Uterine smooth muscle cell (primary cell): ENCODE measurements around the gene PCDHGC3. TPM values are rescaled to one million over a fixed set of nuclear protein-coding genes. Genes with fewer than 3 reads are reported as not detected.

Experiments used
- total RNA-seq: library from RNA; depleted of rRNA; stranded (reverse); fragments of >200 nt; gene quantifications from 2 replicates; pipeline ENCODE4 v1.2.3, GENCODE V29; 2014

The PCDHGC3 gene
- 39.6 and 44.7 TPM in 2 replicates for total RNA-seq

DNA sequence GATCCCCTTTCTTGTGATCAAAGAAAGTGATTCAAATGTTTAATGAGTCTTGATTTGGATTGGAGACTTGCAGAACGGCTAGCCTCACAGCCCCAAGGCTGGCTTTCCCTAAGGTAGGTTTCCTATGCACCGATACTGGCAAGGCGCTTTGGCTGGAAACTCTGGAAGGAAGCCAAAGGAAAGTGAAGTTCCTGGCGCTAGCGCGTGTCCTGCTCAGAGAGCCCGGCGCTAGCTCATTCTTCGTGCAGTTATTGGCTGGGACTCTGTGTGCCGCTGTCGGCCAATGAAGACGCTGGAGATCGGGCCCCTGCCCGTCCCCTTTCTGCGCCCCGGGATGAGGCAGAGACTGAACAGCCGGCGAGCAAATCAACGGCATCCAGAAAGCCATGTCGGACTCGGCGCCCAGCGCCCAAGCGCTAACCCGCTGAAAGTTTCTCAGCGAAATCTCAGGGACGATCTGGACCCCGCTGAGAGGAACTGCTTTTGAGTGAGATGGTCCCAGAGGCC lies at the start of gene PCDHGC3:
TSS of gene PCDHGC3 (plus strand) at position 342 of the 507 bp plus-strand sequence. CDS start at position 493, 151 bp downstream.

DNA sequence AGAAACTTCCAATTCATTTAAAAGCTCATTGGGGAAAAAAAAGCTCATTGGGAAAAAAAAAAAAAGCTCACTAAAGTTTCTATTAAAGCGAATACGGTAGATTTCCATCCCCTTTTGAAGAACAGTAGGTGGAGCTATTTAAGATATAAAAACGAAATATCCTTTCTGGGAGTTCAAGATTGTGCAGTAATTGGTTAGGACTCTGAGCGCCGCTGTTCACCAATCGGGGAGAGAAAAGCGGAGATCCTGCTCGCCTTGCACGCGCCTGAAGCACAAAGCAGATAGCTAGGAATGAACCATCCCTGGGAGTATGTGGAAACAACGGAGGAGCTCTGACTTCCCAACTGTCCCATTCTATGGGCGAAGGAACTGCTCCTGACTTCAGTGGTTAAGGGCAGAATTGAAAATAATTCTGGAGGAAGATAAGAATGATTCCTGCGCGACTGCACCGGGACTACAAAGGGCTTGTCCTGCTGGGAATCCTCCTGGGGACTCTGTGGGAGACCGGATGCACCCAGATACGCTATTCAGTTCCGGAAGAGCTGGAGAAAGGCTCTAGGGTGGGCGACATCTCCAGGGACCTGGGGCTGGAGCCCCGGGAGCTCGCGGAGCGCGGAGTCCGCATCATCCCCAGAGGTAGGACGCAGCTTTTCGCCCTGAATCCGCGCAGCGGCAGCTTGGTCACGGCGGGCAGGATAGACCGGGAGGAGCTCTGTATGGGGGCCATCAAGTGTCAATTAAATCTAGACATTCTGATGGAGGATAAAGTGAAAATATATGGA lies 45.2 kb upstream of the PCDHGC3 start, which contains the start of gene PCDHGA12:
TSS of gene PCDHGA12 (plus strand) at position 176 of the 782 bp plus-strand sequence. CDS start at position 429, 253 bp downstream.

DNA sequence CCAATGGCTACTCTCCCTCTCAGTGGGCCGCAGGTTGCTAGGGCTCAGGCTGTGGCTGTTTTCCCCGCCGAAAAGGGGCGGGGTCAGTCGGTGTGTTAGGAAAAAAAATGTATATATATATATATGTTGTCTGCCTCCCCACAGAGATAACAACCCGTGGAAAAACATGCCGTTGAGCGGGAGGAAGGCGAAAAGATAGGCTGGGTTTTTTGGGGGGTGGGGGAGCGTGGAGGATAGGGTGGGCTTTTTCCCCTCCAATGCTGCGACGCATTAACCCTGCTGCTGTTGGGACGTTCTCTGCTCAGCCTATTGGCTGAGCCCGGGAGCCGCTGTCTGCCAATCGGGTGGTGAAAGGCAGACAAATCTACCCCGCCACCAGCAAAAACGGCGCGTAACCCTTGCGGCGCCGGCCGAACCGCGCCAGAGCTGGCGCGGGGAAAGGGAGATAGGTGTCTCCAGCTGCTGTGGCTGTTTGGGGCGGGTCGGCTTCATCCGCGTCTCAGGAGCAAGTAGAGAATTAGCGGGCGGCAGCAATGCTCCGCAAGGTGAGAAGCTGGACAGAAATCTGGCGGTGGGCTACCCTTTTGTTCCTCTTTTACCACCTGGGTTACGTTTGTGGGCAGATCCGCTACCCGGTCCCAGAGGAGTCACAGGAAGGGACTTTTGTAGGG lies 9.0 kb downstream of the PCDHGC3 start, which contains the start of gene PCDHGC4:
TSS of gene PCDHGC4 (plus strand) at position 390 of the 671 bp plus-strand sequence. CDS start at position 534, 144 bp downstream.

GRCh38 chr5:141488591-141489561 lies 13.1 kb downstream of the PCDHGC3 start, which contains the start of gene PCDHGC5:
TSS of gene PCDHGC5 (plus strand) at chr5:141489081. CDS start at chr5:141489241, 160 bp downstream.

Other genes with a start within 250 kb of the PCDHGC3 start
- gene PCDHB15, start 230.6 kb upstream of the PCDHGC3 start, total RNA-seq: under 0.01 and 0.37 TPM in 2 replicates
- gene SLC25A2, start 171.9 kb upstream of the PCDHGC3 start, total RNA-seq: 0.50 and 0.66 TPM in 2 replicates
- gene TAF7, start 155.2 kb upstream of the PCDHGC3 start, total RNA-seq: 86.1 and 88.3 TPM in 2 replicates
- 0.22 and 0.62 TPM in 2 replicates for gene PCDHGA1, start 145.5 kb upstream of the PCDHGC3 start, total RNA-seq
- gene PCDHGA2, start 137.2 kb upstream of the PCDHGC3 start, total RNA-seq: 0.89 and 2.2 TPM in 2 replicates
- gene PCDHGA3, start 132.1 kb upstream of the PCDHGC3 start, total RNA-seq: 0.22 and 0.87 TPM in 2 replicates
- 0.44 and 1.2 TPM in 2 replicates for gene PCDHGB1, start 125.9 kb upstream of the PCDHGC3 start, total RNA-seq
- gene PCDHGA4, start 120.9 kb upstream of the PCDHGC3 start, total RNA-seq: 2.2 and 5.2 TPM in 2 replicates
- gene PCDHGB2, start 116.0 kb upstream of the PCDHGC3 start, total RNA-seq: 1.2 and 1.7 TPM in 2 replicates
- gene PCDHGA5, start 111.8 kb upstream of the PCDHGC3 start, total RNA-seq: 0.55 and 0.87 TPM in 2 replicates
- gene PCDHGB3, start 105.7 kb upstream of the PCDHGC3 start, total RNA-seq: 2.3 and 4.2 TPM in 2 replicates
- gene PCDHGA6, start 102.1 kb upstream of the PCDHGC3 start, total RNA-seq: 1.7 and 3.2 TPM in 2 replicates
- gene PCDHGA7, start 93.2 kb upstream of the PCDHGC3 start, total RNA-seq: 1.3 and 4.0 TPM in 2 replicates
- 11.3 and 20.9 TPM in 2 replicates for gene PCDHGB4, start 88.3 kb upstream of the PCDHGC3 start, total RNA-seq
- 1.1 and 2.4 TPM in 2 replicates for gene PCDHGA8, start 83.3 kb upstream of the PCDHGC3 start, total RNA-seq
- gene PCDHGB5, start 78.0 kb upstream of the PCDHGC3 start, total RNA-seq: 16.2 and 25.0 TPM in 2 replicates
- gene PCDHGA9, start 73.2 kb upstream of the PCDHGC3 start, total RNA-seq: 4.0 and 4.2 TPM in 2 replicates
- gene PCDHGB6, start 67.9 kb upstream of the PCDHGC3 start, total RNA-seq: 2.4 and 2.9 TPM in 2 replicates
- 4.9 and 5.2 TPM in 2 replicates for gene PCDHGA10, start 63.0 kb upstream of the PCDHGC3 start, total RNA-seq
- 6.0 and 7.4 TPM in 2 replicates for gene PCDHGB7, start 58.3 kb upstream of the PCDHGC3 start, total RNA-seq
- 11.7 and 13.6 TPM in 2 replicates for gene PCDHGA11, start 54.9 kb upstream of the PCDHGC3 start, total RNA-seq
- gene PCDHGA12, start 45.5 kb upstream of the PCDHGC3 start, total RNA-seq: 15.5 and 21.5 TPM in 2 replicates
- gene PCDHGC4, start 9.1 kb downstream of the PCDHGC3 start, total RNA-seq: 2.2 and 2.4 TPM in 2 replicates
- gene PCDHGC5, start 13.1 kb downstream of the PCDHGC3 start, total RNA-seq: 2.3 and 2.9 TPM in 2 replicates
- 24.2 and 41.1 TPM in 2 replicates for gene DIAPH1, start 143.0 kb downstream of the PCDHGC3 start, total RNA-seq
- gene HDAC3, start 160.9 kb downstream of the PCDHGC3 start, total RNA-seq: 49.4 and 62.5 TPM in 2 replicates
- 4.9 TPM in 2 replicates for gene RELL2, start 161.0 kb downstream of the PCDHGC3 start, total RNA-seq
- 33.3 and 53.4 TPM in 2 replicates for gene FCHSD1, start 175.5 kb downstream of the PCDHGC3 start, total RNA-seq
- gene ARAP3, start 206.3 kb downstream of the PCDHGC3 start, total RNA-seq: 4.6 and 4.8 TPM in 2 replicates